ENCODE measurements around the gene CMKLR1.

DNA sequence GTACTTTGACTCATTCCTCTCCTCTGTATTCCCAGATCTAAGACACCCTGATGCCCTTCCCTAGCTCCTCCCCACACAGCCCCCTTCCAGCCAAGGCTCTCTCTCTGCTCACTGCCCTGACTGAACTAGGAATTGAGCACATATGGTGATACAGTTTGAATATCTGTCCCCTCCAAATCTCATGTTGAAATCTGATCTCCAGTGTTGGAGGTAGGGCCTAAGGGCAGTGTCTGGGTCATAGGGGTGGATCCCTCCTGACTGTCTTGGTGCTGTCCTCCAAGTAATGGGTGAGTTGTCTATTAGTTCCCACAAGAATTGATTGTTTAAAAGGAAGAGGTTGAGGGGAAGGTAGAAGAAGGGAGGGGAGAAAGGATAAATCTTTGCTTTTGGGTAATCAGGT lies 17.4 kb downstream of the CMKLR1 start:
- TF ChIP-seq CTCF (IDR thresholded peaks at IDR 0.05; ENCODE audit: borderline replicate concordance, extremely low read depth, low read length, poor library complexity, severe bottlenecking) (no peak), EZH2 (IDR thresholded peaks at IDR 0.05; ENCODE audit: borderline replicate concordance, low read depth, low read length, severe bottlenecking) (no peak)

Data from DND-41 (cell line).